ENCODE results near the gene SLC25A23.

DNA sequence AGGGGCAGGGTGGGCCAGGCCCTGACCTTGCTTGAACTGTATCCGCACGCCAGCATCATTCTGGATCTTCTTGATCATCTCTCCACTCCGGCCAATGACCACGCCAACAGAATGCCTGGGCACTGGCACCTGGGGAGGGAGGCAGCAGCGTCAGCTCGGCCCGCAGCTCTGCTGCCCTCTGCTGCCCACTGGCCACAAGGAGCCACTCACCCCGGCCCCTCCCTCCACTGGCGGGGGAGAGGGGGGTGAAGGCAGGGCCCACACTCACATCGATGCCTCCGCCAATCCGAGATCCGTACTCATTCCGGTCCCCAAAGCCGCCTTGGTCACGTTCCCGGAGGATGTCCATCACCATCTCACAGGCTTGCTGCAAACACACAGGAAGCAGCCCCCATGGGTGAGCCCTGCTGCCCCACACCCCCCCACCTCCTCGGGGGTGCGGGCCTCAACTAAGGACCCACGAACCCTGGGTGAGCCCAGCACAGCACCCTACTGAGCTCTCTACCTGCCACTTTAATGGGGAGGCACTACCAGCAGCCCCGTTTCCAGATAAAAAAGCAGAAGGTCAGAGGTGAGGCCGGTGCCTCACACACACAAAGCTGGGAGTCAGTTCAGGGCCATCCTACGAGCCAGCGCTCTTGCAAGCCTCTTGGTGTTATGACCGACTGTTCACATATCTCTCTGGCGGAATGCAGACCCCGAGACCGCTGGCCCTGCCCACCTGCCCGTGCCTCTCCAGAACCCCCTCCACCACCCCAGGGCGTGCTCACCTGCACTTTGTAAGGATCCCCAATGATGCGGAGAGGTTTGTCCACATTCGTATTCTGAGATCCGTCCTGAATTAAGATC, 41.7 kb downstream of the SLC25A23 start:
- TF ChIP-seq, protein P1, sequence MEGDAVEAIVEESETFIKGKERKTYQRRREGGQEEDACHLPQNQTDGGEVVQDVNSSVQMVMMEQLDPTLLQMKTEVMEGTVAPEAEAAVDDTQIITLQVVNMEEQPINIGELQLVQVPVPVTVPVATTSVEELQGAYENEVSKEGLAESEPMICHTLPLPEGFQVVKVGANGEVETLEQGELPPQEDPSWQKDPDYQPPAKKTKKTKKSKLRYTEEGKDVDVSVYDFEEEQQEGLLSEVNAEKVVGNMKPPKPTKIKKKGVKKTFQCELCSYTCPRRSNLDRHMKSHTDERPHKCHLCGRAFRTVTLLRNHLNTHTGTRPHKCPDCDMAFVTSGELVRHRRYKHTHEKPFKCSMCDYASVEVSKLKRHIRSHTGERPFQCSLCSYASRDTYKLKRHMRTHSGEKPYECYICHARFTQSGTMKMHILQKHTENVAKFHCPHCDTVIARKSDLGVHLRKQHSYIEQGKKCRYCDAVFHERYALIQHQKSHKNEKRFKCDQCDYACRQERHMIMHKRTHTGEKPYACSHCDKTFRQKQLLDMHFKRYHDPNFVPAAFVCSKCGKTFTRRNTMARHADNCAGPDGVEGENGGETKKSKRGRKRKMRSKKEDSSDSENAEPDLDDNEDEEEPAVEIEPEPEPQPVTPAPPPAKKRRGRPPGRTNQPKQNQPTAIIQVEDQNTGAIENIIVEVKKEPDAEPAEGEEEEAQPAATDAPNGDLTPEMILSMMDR (IDR thresholded peaks at IDR 0.05): peak; percentile 74; the same call in 1 of the 2 replicates
- TF ChIP-seq POLR2AphosphoS5 (IDR thresholded peaks at IDR 0.05; ENCODE audit: low read depth, low read length): no peak
- no peak for TF ChIP-seq REST (IDR thresholded peaks at IDR 0.05; ENCODE audit: insufficient read depth in 1 of 2, low read depth in 2 of 2, low read length in 1 of 2)
- TF ChIP-seq TCF7L2 (IDR thresholded peaks at IDR 0.05; ENCODE audit: low read depth, low read length): no peak
